Naive thymus-derived CD8-positive, alpha-beta T cell (primary cell): Measurements from ENCODE around the gene FITM1. TPM values are rescaled to one million over a fixed set of nuclear protein-coding genes. Genes with fewer than 3 reads are reported as not detected.

ENCODE experiments used
- ATAC-seq, 2 donors: fragments of 150-1000 bp; cut with Tn5 transposase in 1 of 2; sonication (Bioruptor Pico), chemical (Tn5 transposase) in 1 of 2; 1 replicate in 1 of 2; 2 replicates in 1 of 2; pipeline ENCODE4 v1.10.0; 2021; ENCODE audit warnings: mild to moderate bottlenecking in 2 of 2, moderate library complexity in 2 of 2
- POLR2A ChIA-PET: fragments of 350-600 bp; sonication (Branson Sonifier 250); formaldehyde crosslinking; loops from one replicate; lab custom pipeline; 2021; ENCODE audit warnings: antibody characterized with exemption; lab: Charles Lee
- DNase-seq, 10 donors: peaks; one replicate each; pipeline versions ENCODE4 v3.0.0 to v3.0.0-alpha.2; 2020 to 2022
- H3K27ac Mint-ChIP-seq, 10 donors: one replicate each; pipeline ENCODE4 v1.8.0; 2020 to 2022; ENCODE audit warnings: mild to moderate bottlenecking in 10 of 10, mixed read lengths in 10 of 10, moderate library complexity in 4 of 10, inconsistent platforms in 1 of 10
- H3K27me3 Mint-ChIP-seq, 5 donors: one replicate each; pipeline ENCODE4 v1.8.0; 2021 to 2022; ENCODE audit warnings: mixed read lengths in 5 of 5
- H3K36me3 Mint-ChIP-seq, 3 donors: one replicate each; pipeline ENCODE4 v1.8.0; 2020 to 2022; ENCODE audit warnings: mixed read lengths in 3 of 3, mild to moderate bottlenecking in 2 of 3, inconsistent platforms in 1 of 3
- H3K4me1 Mint-ChIP-seq, 4 donors: one replicate each; pipeline ENCODE4 v1.8.0; 2021 to 2022; ENCODE audit warnings: mixed read lengths in 4 of 4
- H3K4me3 Mint-ChIP-seq, 10 donors: one replicate each; pipeline ENCODE4 v1.8.0; 2020 to 2022; ENCODE audit warnings: mild to moderate bottlenecking in 10 of 10, mixed read lengths in 10 of 10, moderate library complexity in 6 of 10, inconsistent platforms in 1 of 10
- H3K9me3 Mint-ChIP-seq, 9 donors: one replicate each; pipeline ENCODE4 v1.8.0; 2020 to 2022; ENCODE audit warnings: mixed read lengths in 9 of 9, mild to moderate bottlenecking in 3 of 9, inconsistent platforms in 1 of 9, moderate library complexity in 1 of 9
- polyA plus RNA-seq, 3 donors: library from polyadenylated mRNA; unstranded; fragments of 300-500 nt; fragmentation: Illumina TruSeq; gene quantifications; one replicate each; pipeline ENCODE4 v1.2.3, GENCODE V29; 2021
- total RNA-seq, 8 experiments: library from RNA in 2 of 8; stranded (reverse) in 2 of 8; gene quantifications; one replicate each; pipeline ENCODE4 v1.2.3 and lab custom pipeline; 2021 to 2026

Gene FITM1
- total RNA-seq, result 1 to 10 TPM; 1.9 to 2.2 TPM
- polyA plus RNA-seq, result under 1 TPM; 0.52 to 0.60 (median 0.52) TPM
- total RNA-seq (lab: John Stamatoyannopoulos, UW), result 0.67 to 2.0 (median 1.3) reads per million in 6 experiments

GRCh38 chr14:24130380-24130716 is at the start of gene FITM1:
TSS of gene FITM1 (plus strand) at chr14:24130659. CDS start at chr14:24131564, 905 bp downstream.
- Mint-ChIP-seq H3K36me3 (peaks cover 0 to 5% (median 0%) of the 10 kb centered on the region in 3 donors), H3K9me3 (no peaks in the 10 kb centered on the region), H3K4me3 (peak within 1 kb of the TSS in 3 of 10 donors; percentile 45 to 63 (median 53)), H3K4me1 (peaks cover 17 to 31% (median 25%) of the 10 kb centered on the region in 4 donors), H3K27me3 (no peaks in the 10 kb centered on the region), H3K27ac (peak within 1 kb of the TSS in 8 of 10 donors; percentile 43 to 84 (median 64))
- POLR2A ChIA-PET, result interaction anchor here (1.0 to 9.5 kb wide), 2 partner anchors 11 to 14 kb away, joined by 3 to 177 read pairs; partner anchors contain the start of genes DCAF11 and NRL
- no peak for DNase-seq
- no peak for ATAC-seq

GRCh38 chr14:24080888-24081738 is 49.3 kb upstream of the FITM1 start:
- POLR2A ChIA-PET, result interaction anchor here (0.6 to 4.0 kb wide), 31 partner anchors 9 to 986 kb away, joined by 3 to 50 read pairs (median 6); partner anchors contain the start of genes ACIN1, C14orf119, CARMIL3 and CHMP4A
- peak overlapping the region; percentile 84 to 94 (median 87) for H3K4me3 Mint-ChIP-seq
- DNase-seq (peak; percentile 45 to 84 (median 66)), ATAC-seq (peak; percentile 90)
- peaks cover 13 to 28% (median 22%) of the 10 kb centered on the region in 4 donors for H3K4me1 Mint-ChIP-seq
- H3K27ac Mint-ChIP-seq, result peak overlapping the region; percentile 67 to 95 (median 90)
- no peaks in the 10 kb centered on the region for H3K27me3 Mint-ChIP-seq
- no peaks in the 10 kb centered on the region for H3K36me3 Mint-ChIP-seq
- H3K9me3 Mint-ChIP-seq, result no peaks in the 10 kb centered on the region

GRCh38 chr14:24081739-24082211 is 48.7 kb upstream of the FITM1 start:
- no peaks in the 10 kb centered on the region for H3K9me3 Mint-ChIP-seq
- H3K36me3 Mint-ChIP-seq, result no peaks in the 10 kb centered on the region
- H3K4me3 Mint-ChIP-seq, result peak overlapping the region; percentile 78 to 91 (median 85)
- H3K27me3 Mint-ChIP-seq, result no peaks in the 10 kb centered on the region
- DNase-seq, result no peak
- POLR2A ChIA-PET, result interaction anchor here (0.9 to 4.0 kb wide), 26 partner anchors 9 to 987 kb away, joined by 3 to 50 read pairs (median 8); partner anchors contain the start of genes ACIN1, C14orf119, CARMIL3 and CHMP4A
- H3K27ac Mint-ChIP-seq, result peak overlapping the region; percentile 76 to 94 (median 89)
- peaks cover 13 to 28% (median 22%) of the 10 kb centered on the region in 4 donors for H3K4me1 Mint-ChIP-seq
- no peak for ATAC-seq

GRCh38 chr14:24082411-24083080 is 47.9 kb upstream of the FITM1 start:
- H3K27me3 Mint-ChIP-seq, result no peaks in the 10 kb centered on the region
- H3K9me3 Mint-ChIP-seq, result no peaks in the 10 kb centered on the region
- no peaks in the 10 kb centered on the region for H3K36me3 Mint-ChIP-seq
- H3K27ac Mint-ChIP-seq, result peak overlapping the region in 9 of 10 donors; percentile 76 to 94 (median 91)
- peaks cover 13 to 28% (median 21%) of the 10 kb centered on the region in 4 donors for H3K4me1 Mint-ChIP-seq
- H3K4me3 Mint-ChIP-seq, result peak overlapping the region; percentile 78 to 91 (median 85)
- no peak for DNase-seq
- no peak for ATAC-seq
- POLR2A ChIA-PET, result interaction anchor here (0.9 to 4.0 kb wide), 15 partner anchors 8 to 987 kb away, joined by 3 to 50 read pairs (median 10); partner anchors contain the start of genes ACIN1, C14orf119, CARMIL3 and CHMP4A

- Mint-ChIP-seq H3K4me1 (peaks cover 13 to 28% (median 21%) of the 10 kb centered on the region in 4 donors), H3K27ac (peak overlapping the region in 4 of 10 donors; percentile 3 to 94 (median 28)), H3K36me3 (no peaks in the 10 kb centered on the region), H3K9me3 (no peaks in the 10 kb centered on the region), H3K4me3 (no peak overlapping the region), H3K27me3 (no peaks in the 10 kb centered on the region)
- DNase-seq (no peak), ATAC-seq (no peak)
- POLR2A ChIA-PET, result no interaction called here
Observed at GRCh38 chr14:24083462-24083861, 47.0 kb upstream of the FITM1 start.

GRCh38 chr14:24084440-24084839 is 46.0 kb upstream of the FITM1 start:
- ATAC-seq (no peak), DNase-seq (no peak)
- Mint-ChIP-seq H3K27ac (peak overlapping the region in 3 of 10 donors; percentile 5 to 50 (median 41)), H3K9me3 (no peaks in the 10 kb centered on the region), H3K4me3 (no peak overlapping the region), H3K36me3 (no peaks in the 10 kb centered on the region), H3K4me1 (peaks cover 13 to 22% (median 19%) of the 10 kb centered on the region in 4 donors), H3K27me3 (no peaks in the 10 kb centered on the region)
- POLR2A ChIA-PET, result interaction anchor here (0.6 kb wide), 1 partner anchor 38 kb away, joined by 3 read pairs; no protein-coding TSS in a partner anchor

GRCh38 chr14:24085215-24085614 is 45.2 kb upstream of the FITM1 start:
- H3K9me3 Mint-ChIP-seq, result no peaks in the 10 kb centered on the region
- no peak overlapping the region for H3K4me3 Mint-ChIP-seq
- H3K4me1 Mint-ChIP-seq, result peaks cover 12 to 18% (median 16%) of the 10 kb centered on the region in 4 donors
- POLR2A ChIA-PET, result interaction anchor here (0.6 kb wide), 1 partner anchor 37 kb away, joined by 3 read pairs; no protein-coding TSS in a partner anchor
- no peak for DNase-seq
- H3K36me3 Mint-ChIP-seq, result no peaks in the 10 kb centered on the region
- no peaks in the 10 kb centered on the region for H3K27me3 Mint-ChIP-seq
- peak overlapping the region in 1 of 10 donors; percentile 43 for H3K27ac Mint-ChIP-seq
- ATAC-seq, result no peak

- H3K27me3 Mint-ChIP-seq, result no peaks in the 10 kb centered on the region
- no peaks in the 10 kb centered on the region for H3K36me3 Mint-ChIP-seq
- H3K27ac Mint-ChIP-seq, result peak overlapping the region in 1 of 10 donors; percentile 0
- H3K9me3 Mint-ChIP-seq, result no peaks in the 10 kb centered on the region
- DNase-seq (no peak), ATAC-seq (no peak)
- POLR2A ChIA-PET, result no interaction called here
- H3K4me1 Mint-ChIP-seq, result peaks cover 10 to 17% (median 15%) of the 10 kb centered on the region in 4 donors
- H3K4me3 Mint-ChIP-seq, result no peak overlapping the region
Observed at GRCh38 chr14:24086193-24086955, 44.1 kb upstream of the FITM1 start.

- Mint-ChIP-seq H3K27me3 (no peaks in the 10 kb centered on the region), H3K36me3 (no peaks in the 10 kb centered on the region), H3K4me1 (peaks cover 7 to 14% (median 11%) of the 10 kb centered on the region in 4 donors), H3K27ac (peak overlapping the region in 1 of 10 donors; percentile 0), H3K4me3 (no peak overlapping the region), H3K9me3 (no peaks in the 10 kb centered on the region)
- POLR2A ChIA-PET, result no interaction called here
- ATAC-seq, result no peak
- DNase-seq, result no peak
Observed at GRCh38 chr14:24087004-24087403, 43.5 kb upstream of the FITM1 start.

GRCh38 chr14:24088095-24088494 is 42.4 kb upstream of the FITM1 start:
- DNase-seq (no peak), ATAC-seq (no peak)
- POLR2A ChIA-PET, result interaction anchor here (1.3 kb wide), 1 partner anchor 10 kb away, joined by 3 read pairs; no protein-coding TSS in a partner anchor
- Mint-ChIP-seq H3K36me3 (no peaks in the 10 kb centered on the region), H3K4me3 (no peak overlapping the region), H3K27me3 (no peaks in the 10 kb centered on the region), H3K4me1 (peaks cover 7 to 13% (median 9%) of the 10 kb centered on the region in 4 donors), H3K9me3 (no peaks in the 10 kb centered on the region), H3K27ac (peak overlapping the region in 1 of 10 donors; percentile 28)

- DNase-seq (no peak), ATAC-seq (no peak)
- POLR2A ChIA-PET, result interaction anchor here (1.0 to 2.7 kb wide), 6 partner anchors 9 to 48 kb away, joined by 3 to 21 read pairs (median 8); partner anchors contain the start of genes DCAF11 and NRL
- Mint-ChIP-seq H3K4me1 (peaks cover 13 to 22% (median 18%) of the 10 kb centered on the region in 4 donors), H3K9me3 (no peaks in the 10 kb centered on the region), H3K36me3 (no peaks in the 10 kb centered on the region), H3K4me3 (no peak overlapping the region), H3K27me3 (no peaks in the 10 kb centered on the region), H3K27ac (peak overlapping the region in 4 of 10 donors; percentile 54 to 83 (median 66))
Observed at GRCh38 chr14:24089890-24090289, 40.6 kb upstream of the FITM1 start.
